K562 (cell line): ENCODE data around the gene BCL10. TPM values are rescaled to one million over a fixed set of nuclear protein-coding genes. Genes with fewer than 3 reads are reported as not detected.

Experiments
- ARID2 ChIP-seq: fragments of 450-650 bp; IDR thresholded peaks from 2 replicates; pipeline ENCODE4 v1.6.1; 2017; ENCODE audit warnings: antibody characterized with exemption, mild to moderate bottlenecking
- ARNT ChIP-seq, 2 experiments: fragments of 450-650 bp; IDR thresholded peaks; 2 replicates each; pipeline ENCODE4 v1.6.1; 2016; ENCODE audit warnings: mild to moderate bottlenecking in 1 of 2
- DNMT1 ChIP-seq: fragments of 450-650 bp; IDR thresholded peaks from 2 replicates; pipeline ENCODE4 v1.6.1; 2016; ENCODE audit warnings: antibody characterized with exemption, mild to moderate bottlenecking
- ELF2 ChIP-seq: fragments of 250-450 bp; sonication (Bioruptor Pico); IDR thresholded peaks from 2 replicates; pipeline ENCODE4 v1.5.0; 2021; ENCODE audit warnings: mild to moderate bottlenecking
- FIP1L1 ChIP-seq: fragments of 200-400 bp; formaldehyde crosslinking; IDR thresholded peaks from 2 replicates; pipeline ENCODE4 v1.6.1; 2018; ENCODE audit warnings: mild to moderate bottlenecking, low read depth, low read length; ENCODE audit not compliant: poor library complexity, severe bottlenecking
- FOXP1 ChIP-seq: sonication (generic); formaldehyde crosslinking; IDR thresholded peaks from 2 replicates; pipeline ENCODE4 v1.8.0; 2022; ENCODE audit warnings: mild to moderate bottlenecking, missing genetic modification reagents
- HDAC6 ChIP-seq: IDR thresholded peaks from 2 replicates; pipeline ENCODE4 v1.6.1; 2012; ENCODE audit warnings: low read depth, mild to moderate bottlenecking, control low read depth, inconsistent platforms, low read length, moderate library complexity
- HMG20A ChIP-seq: fragments of 450-650 bp; formaldehyde crosslinking; conservative IDR thresholded peaks from 2 replicates; pipeline ENCODE4 v1.4.0; 2020; ENCODE audit warnings: mild to moderate bottlenecking, mixed read lengths
- KDM2B ChIP-seq: fragments of 250-450 bp; sonication (Bioruptor Pico); IDR thresholded peaks from 2 replicates; pipeline ENCODE4 v1.8.0; 2021; ENCODE audit warnings: mild to moderate bottlenecking, moderate library complexity
- MAFK ChIP-seq: IDR thresholded peaks from 2 replicates; pipeline ENCODE4 v1.6.1; 2011; ENCODE audit warnings: low read length, improper control_type of control experiment
- MCM3 ChIP-seq: fragments of 450-650 bp; IDR thresholded peaks from 2 replicates; pipeline ENCODE4 v1.6.1; 2016
- MLX ChIP-seq, 2 experiments: fragments of 450-650 bp in 1 of 2; sonication (generic) in 1 of 2; formaldehyde crosslinking; conservative IDR thresholded peaks; 2 replicates each; pipeline versions ENCODE4 v1.4.0 to v1.8.1; 2020 to 2022; ENCODE audit warnings: mild to moderate bottlenecking in 1 of 2, missing genetic modification reagents in 1 of 2
- MTA3 ChIP-seq: fragments of 450-650 bp; formaldehyde crosslinking; IDR thresholded peaks from 2 replicates; pipeline ENCODE4 v1.6.1; 2017; ENCODE audit warnings: mild to moderate bottlenecking, borderline replicate concordance
- NRF1 ChIP-seq, 2 experiments: fragments of 450-650 bp; IDR thresholded peaks in 1 of 2; conservative IDR thresholded peaks in 1 of 2; 2 replicates each; pipeline ENCODE4 v1.6.1; 2014; ENCODE audit warnings: mild to moderate bottlenecking in 2 of 2
- RAD21 ChIP-seq, 2 experiments: fragments of 250-450 bp in 1 of 2; fragments of 450-650 bp in 1 of 2; sonication (Bioruptor Pico) in 1 of 2; formaldehyde crosslinking in 1 of 2; IDR thresholded peaks in 1 of 2; conservative IDR thresholded peaks in 1 of 2; 2 replicates each; pipeline versions ENCODE4 v1.4.0 to v1.8.0; 2020 to 2022; ENCODE audit warnings: mild to moderate bottlenecking in 2 of 2, moderate library complexity in 1 of 2
- RBFOX2 ChIP-seq: fragments of 200-400 bp; formaldehyde crosslinking; IDR thresholded peaks from 2 replicates; pipeline ENCODE4 v1.6.1; 2017; ENCODE audit warnings: low read depth, mild to moderate bottlenecking, low read length, moderate library complexity
- SETDB1 ChIP-seq: IDR thresholded peaks from one replicate; pipeline ENCODE4 v1.6.1; 2012; ENCODE audit warnings: low read length, control low read depth, inconsistent platforms
- SMARCA4 ChIP-seq: fragments of 450-650 bp; IDR thresholded peaks from 2 replicates; pipeline ENCODE4 v1.6.1; 2016
- SOX6 ChIP-seq: fragments of 450-650 bp; IDR thresholded peaks from 2 replicates; pipeline ENCODE4 v1.6.1; 2014; ENCODE audit warnings: mild to moderate bottlenecking
- TCF3 ChIP-seq: sonication (generic); formaldehyde crosslinking; IDR thresholded peaks from 2 replicates; pipeline ENCODE4 v1.4.0; 2020; ENCODE audit warnings: mild to moderate bottlenecking, missing genetic modification reagents
- TSC22D4 ChIP-seq: fragments of 450-650 bp; IDR thresholded peaks from 2 replicates; pipeline ENCODE4 v1.6.1; 2016; ENCODE audit warnings: missing genetic modification characterization, missing biosample characterization, control low read depth
- ZBED1 ChIP-seq: IDR thresholded peaks from 2 replicates; pipeline ENCODE4 v1.6.1; 2014
- ZBTB8A ChIP-seq: fragments of 450-650 bp; IDR thresholded peaks from 2 replicates; pipeline ENCODE4 v1.6.1; 2018; ENCODE audit warnings: mild to moderate bottlenecking, moderate library complexity; ENCODE audit not compliant: partially characterized antibody
- ZNF175 ChIP-seq: fragments of 200-800 bp; sonication (Bioruptor generic); IDR thresholded peaks from 2 replicates; pipeline ENCODE4 v1.6.1; 2016; ENCODE audit warnings: low read depth, mild to moderate bottlenecking, missing genetic modification characterization, missing compliant biosample characterization
- ZNF217 ChIP-seq: sonication (generic); formaldehyde crosslinking; IDR thresholded peaks from 2 replicates; pipeline ENCODE4 v1.8.0; 2022; ENCODE audit warnings: mild to moderate bottlenecking, missing genetic modification reagents
- ZNF224 ChIP-seq: sonication (generic); formaldehyde crosslinking; IDR thresholded peaks from 2 replicates; pipeline ENCODE4 v1.8.0; 2022; ENCODE audit warnings: mild to moderate bottlenecking, missing genetic modification reagents
- ZNF41 ChIP-seq: fragments of 250-450 bp; sonication (Bioruptor Pico); conservative IDR thresholded peaks from 2 replicates; pipeline ENCODE4 v1.4.0; 2020; ENCODE audit warnings: mild to moderate bottlenecking
- ZNF449 ChIP-seq: fragments of 250-450 bp; sonication (Bioruptor Pico); IDR thresholded peaks from 2 replicates; pipeline ENCODE4 v1.8.0; 2022; ENCODE audit warnings: moderate library complexity, mild to moderate bottlenecking, inconsistent platforms
- ZNF717 ChIP-seq: fragments of 250-450 bp; sonication (Bioruptor Pico); IDR thresholded peaks from 2 replicates; pipeline ENCODE4 v1.5.0; 2021
- polyA plus RNA-seq, 8 experiments: library from polyadenylated mRNA; depleted of rRNA in 4 of 8; stranded (reverse) in 5 of 8; unstranded in 3 of 8; fragments of >200 nt; fragmentation: Nextera tagmentation in 2 of 8; fragmentation: Illumina TruSeq in 1 of 8; extraction: Ambion mirVana in 2 of 8; extraction: Trizol in 1 of 8; gene quantifications; 2 replicates each; pipeline versions ENCODE4 v1.2.1 to v1.2.3, GENCODE V29; 2011 to 2014; ENCODE audit warnings: inconsistent platforms in 1 of 8, missing spikeins in 1 of 8
- total RNA-seq, 7 experiments: library from RNA; depleted of rRNA in 6 of 7; stranded (reverse); fragments of >200 nt in 6 of 7; fragmentation: Illumina TruSeq in 2 of 7; extraction: Trizol in 2 of 7; gene quantifications; 2 replicates each; pipeline versions ENCODE4 v1.2.1 to v1.2.3, GENCODE V29; 2011 to 2021; ENCODE audit warnings: low replicate concordance in 1 of 7
- TF ChIP-seq, protein P1 (sequence below): fragments of 250-450 bp; sonication (Bioruptor Pico); IDR thresholded peaks from 2 replicates; pipeline ENCODE4 v1.6.1; 2021; ENCODE audit warnings: mild to moderate bottlenecking

BCL10 gene
- total and polyA plus RNA-seq, 9 of the 15 experiments (the other 6 are each of a cell fraction or from before 2014, with no cell fraction given): 8.0 to 19.4 (median 12.3) TPM

DNA sequence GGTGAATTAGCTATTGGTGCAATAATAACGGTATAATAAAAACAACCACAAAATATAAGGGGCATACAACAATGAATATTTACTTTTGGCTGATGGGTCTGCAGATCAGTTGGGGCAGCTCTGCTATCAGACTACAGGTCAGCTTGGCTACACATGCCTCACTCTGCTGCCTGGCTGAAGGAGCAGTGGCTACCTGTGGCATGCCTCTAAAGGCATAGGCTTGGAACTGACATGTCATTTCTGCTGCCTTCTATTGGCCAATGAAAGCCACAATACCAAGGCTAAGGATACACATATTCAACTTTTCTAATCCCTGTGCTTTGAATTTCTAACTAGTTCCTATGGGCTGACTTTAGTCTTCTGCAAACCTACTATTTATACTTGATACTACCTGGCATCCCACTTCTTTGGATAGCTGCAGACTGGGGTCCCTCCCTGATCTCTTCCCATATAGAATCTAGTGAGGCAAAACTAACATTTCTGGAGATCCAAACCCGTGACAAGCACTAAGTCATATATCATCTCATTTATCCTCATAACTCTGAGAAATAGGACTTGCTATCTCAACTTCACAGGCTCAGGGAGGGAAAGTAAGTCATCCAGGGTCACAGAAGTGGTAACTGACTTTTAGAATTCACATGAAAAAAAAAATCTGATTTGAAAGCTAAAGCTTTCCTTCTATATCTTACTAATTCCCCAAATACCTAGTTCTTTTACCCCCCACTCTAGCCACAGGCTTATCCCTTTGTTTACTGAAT lies 56.4 kb downstream of the BCL10 start (continued):
- TF ChIP-seq RAD21 (CRISPR knock-in tag; conservative IDR thresholded peaks at IDR 0.05 in 1 of 2, IDR thresholded peaks at IDR 0.05 in 1 of 2) (no peak; a peak in 1 of 4 replicates), TCF3 (CRISPR knock-in tag) (peak; percentile 68), SOX6 (peak; percentile 47; the same call in 1 of the 2 replicates), ZNF175 (CRISPR knock-in tag) (no peak), ARNT (IDR thresholded peaks at IDR 0.05) (no peak), ZBED1 (no peak), MTA3 (no peak), HDAC6 (no peak), ZNF217 (CRISPR knock-in tag) (no peak), ZBTB8A (no peak), ZNF717 (CRISPR knock-in tag) (no peak), ZNF449 (CRISPR knock-in tag) (no peak), HMG20A (no peak), SMARCA4 (peak; percentile 75), FOXP1 (CRISPR knock-in tag) (no peak), RBFOX2 (no peak), MLX (CRISPR knock-in tag; conservative IDR thresholded peaks at IDR 0.05) (no peak), ARID2 (no peak), MCM3 (no peak), MAFK (no peak), ZNF224 (CRISPR knock-in tag) (no peak), SETDB1 (no peak), TSC22D4 (no peak), ZNF41 (CRISPR knock-in tag) (no peak), FIP1L1 (no peak), ELF2 (CRISPR knock-in tag) (no peak), KDM2B (no peak), DNMT1 (no peak), NRF1 (conservative IDR thresholded peaks at IDR 0.05 in 1 of 2, IDR thresholded peaks at IDR 0.05 in 1 of 2) (no peak)
- TF ChIP-seq, protein P1, sequence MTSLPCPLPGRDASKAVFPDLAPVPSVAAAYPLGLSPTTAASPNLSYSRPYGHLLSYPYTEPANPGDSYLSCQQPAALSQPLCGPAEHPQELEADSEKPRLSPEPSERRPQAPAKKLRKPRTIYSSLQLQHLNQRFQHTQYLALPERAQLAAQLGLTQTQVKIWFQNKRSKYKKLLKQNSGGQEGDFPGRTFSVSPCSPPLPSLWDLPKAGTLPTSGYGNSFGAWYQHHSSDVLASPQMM: no peak
